Mesothelial cell of epicardium (in vitro differentiated cells): ENCODE data around the gene OR2T3. TPM values are rescaled to one million over a fixed set of nuclear protein-coding genes. Genes with fewer than 3 reads are reported as not detected.
"Not testable (repeated sequence)": the region's sequence is repeated elsewhere in the genome, so short reads cannot be mapped to it uniquely, and the experiment has no call there.

ENCODE experiments used
- DNase-seq, 2 experiments: peaks; one replicate each; pipeline ENCODE4 v3.0.0; 2021; ENCODE audit warnings: low spot score in 2 of 2; ENCODE audit not compliant: unreplicated experiment in 2 of 2
- H3K27ac Mint-ChIP-seq: 2 replicates; pipeline ENCODE4 v1.8.0; 2021; ENCODE audit warnings: mixed read lengths
- H3K27me3 Mint-ChIP-seq: 2 replicates; pipeline ENCODE4 v1.8.0; 2021; ENCODE audit warnings: low read depth, mixed read lengths
- H3K36me3 Mint-ChIP-seq: 2 replicates; pipeline ENCODE4 v1.8.0; 2021; ENCODE audit warnings: mixed read lengths
- H3K4me1 Mint-ChIP-seq: 2 replicates; pipeline ENCODE4 v1.8.0; 2021; ENCODE audit warnings: mixed read lengths
- H3K4me3 Mint-ChIP-seq: 2 replicates; pipeline ENCODE4 v1.8.0; 2021; ENCODE audit warnings: mild to moderate bottlenecking, moderate library complexity, mixed read lengths
- H3K9me3 Mint-ChIP-seq: 2 replicates; pipeline ENCODE4 v1.8.0; 2021; ENCODE audit warnings: mixed read lengths
- total RNA-seq: library from RNA; stranded (reverse); gene quantifications from 3 replicates; pipeline ENCODE4 v1.2.1, GENCODE V29; 2021
- TF ChIP-seq, protein P1 (sequence below): fragments of 200-600 bp; sonication (generic); IDR thresholded peaks from one replicate; pipeline ENCODE4 v1.5.0; 2021; ENCODE audit warnings: antibody characterized with exemption; ENCODE audit not compliant: unreplicated experiment

Gene OR2T3
- total RNA-seq, 1 donor from 2014 or later: not detected

DNA sequence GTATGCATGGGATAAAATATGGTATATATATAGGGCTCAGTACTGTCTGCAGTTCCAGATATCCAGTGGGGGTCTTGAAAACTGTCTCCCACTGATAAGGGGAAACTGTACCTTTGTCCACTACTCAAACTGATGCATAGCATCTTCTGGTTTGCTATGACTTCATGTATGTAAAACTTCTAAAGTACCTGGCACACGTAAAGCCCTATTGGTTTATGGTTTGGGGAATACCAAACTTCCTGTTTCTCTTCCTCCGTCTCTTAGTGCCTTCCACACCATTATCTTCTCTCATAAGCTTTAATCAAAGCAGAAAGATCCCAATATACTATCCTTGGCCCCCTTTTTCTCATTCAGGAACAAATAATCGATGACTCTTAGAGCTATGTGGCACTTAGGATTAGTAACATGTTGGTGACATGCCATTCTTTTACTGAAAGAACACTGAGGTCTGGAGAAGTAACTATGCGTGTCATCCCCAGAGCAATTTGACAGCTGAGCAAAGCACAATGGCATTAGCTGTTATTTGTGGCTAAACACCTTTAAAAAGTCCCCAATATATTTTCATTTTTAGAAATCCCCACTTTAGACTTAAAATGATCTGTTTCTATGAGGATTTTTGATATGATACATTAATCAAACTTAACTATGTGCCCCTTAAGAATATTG, 24.6 kb upstream of the OR2T3 start:
- DNase-seq, H3K4me1 Mint-ChIP-seq, H3K4me3 Mint-ChIP-seq, H3K27me3 Mint-ChIP-seq, H3K27ac Mint-ChIP-seq, H3K36me3 Mint-ChIP-seq: not testable (repeated sequence)
- peaks cover 34% of the 10 kb centered on the region for H3K9me3 Mint-ChIP-seq

DNA sequence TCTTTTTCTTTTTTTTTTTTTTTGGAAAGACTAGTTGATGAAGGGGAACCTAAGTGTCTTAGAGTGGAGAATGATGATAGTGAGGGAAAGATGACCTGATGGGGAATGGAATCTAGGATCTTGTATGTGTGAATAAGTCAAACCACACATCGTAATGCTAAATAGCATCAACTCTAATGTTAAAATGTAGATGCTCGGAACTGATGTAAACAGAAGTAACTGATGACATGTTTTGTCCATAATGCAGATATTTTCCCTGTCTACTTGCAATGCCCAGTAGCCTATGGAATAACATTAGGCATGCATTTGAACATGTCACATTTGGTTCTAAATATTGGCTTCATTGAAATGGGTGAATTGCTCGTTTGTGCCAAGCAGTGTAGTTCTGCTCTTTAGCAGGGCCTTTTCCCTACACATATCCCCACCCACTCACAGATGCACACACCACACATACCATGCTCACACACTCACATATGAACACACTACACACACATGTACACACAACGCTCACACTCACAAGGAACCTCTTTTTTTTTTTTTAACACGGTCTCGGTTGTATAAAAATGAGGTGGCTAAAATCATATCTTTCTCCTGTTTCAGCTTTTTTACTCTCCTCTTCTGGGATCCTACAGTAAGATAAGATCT, 23.2 kb upstream of the OR2T3 start:
- H3K4me3 Mint-ChIP-seq, H3K27ac Mint-ChIP-seq, H3K27me3 Mint-ChIP-seq, H3K36me3 Mint-ChIP-seq, DNase-seq, H3K4me1 Mint-ChIP-seq: not testable (repeated sequence)
- peaks cover 23% of the 10 kb centered on the region for H3K9me3 Mint-ChIP-seq

DNA sequence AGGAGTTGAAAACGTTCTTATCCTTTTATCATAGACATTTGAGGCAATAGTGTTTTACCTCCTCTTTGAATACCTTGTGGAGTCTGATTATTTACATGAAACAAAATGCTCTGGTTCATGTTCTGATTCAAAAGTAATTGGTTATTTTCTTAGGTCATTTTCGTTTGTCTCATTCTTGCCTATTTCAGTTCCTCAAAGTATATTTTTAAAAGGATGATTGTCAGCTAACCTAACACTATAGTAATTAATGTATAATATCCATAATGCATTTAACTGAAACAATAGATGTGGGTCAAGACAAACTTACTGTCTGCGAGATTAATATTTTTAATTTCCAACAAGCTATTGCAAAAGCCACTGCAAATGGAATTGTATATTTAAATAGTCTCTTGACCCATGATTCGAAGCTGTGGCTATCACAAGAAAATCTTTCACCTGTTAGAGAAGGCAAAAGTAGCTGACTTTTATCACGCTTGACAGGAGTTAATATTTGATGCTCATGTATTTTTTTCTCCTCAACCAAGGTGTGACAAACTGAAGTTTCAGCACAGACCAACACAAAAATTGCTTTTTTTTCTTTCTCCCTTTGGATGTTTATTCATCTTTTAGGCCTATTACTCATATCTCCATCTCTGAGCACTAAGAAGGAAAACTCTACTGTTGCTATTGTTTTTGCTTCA, 22.5 kb upstream of the OR2T3 start:
- not testable (repeated sequence) for H3K36me3 Mint-ChIP-seq, H3K4me3 Mint-ChIP-seq, H3K27ac Mint-ChIP-seq

DNA sequence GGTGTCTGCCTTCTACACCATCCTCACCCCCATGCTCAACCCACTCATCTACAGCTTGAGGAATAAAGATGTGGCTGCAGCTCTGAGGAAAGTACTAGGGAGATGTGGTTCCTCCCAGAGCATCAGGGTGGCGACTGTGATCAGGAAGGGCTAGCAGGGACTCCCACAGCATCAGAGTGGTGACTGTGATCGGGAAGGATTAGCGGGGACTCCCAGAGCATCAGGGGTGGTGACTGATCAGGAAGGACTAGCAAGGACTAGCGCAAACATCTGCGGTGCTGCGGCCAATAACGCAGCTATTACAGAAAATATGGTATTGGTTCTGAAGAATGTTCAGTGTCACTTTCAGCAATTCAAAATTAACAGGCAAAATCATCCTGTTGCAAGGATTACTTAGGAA, 19.5 kb upstream of the OR2T3 start:
- H3K4me1 Mint-ChIP-seq, H3K36me3 Mint-ChIP-seq, H3K27me3 Mint-ChIP-seq, H3K4me3 Mint-ChIP-seq, DNase-seq, H3K27ac Mint-ChIP-seq: not testable (repeated sequence)
- H3K9me3 Mint-ChIP-seq: peaks cover 15% of the 10 kb centered on the region

More for the DNA sequence above, 22.5 kb upstream of the OR2T3 start:
- H3K9me3 Mint-ChIP-seq: peaks cover 20% of the 10 kb centered on the region
- H3K27me3 Mint-ChIP-seq, DNase-seq, H3K4me1 Mint-ChIP-seq: not testable (repeated sequence)

DNA sequence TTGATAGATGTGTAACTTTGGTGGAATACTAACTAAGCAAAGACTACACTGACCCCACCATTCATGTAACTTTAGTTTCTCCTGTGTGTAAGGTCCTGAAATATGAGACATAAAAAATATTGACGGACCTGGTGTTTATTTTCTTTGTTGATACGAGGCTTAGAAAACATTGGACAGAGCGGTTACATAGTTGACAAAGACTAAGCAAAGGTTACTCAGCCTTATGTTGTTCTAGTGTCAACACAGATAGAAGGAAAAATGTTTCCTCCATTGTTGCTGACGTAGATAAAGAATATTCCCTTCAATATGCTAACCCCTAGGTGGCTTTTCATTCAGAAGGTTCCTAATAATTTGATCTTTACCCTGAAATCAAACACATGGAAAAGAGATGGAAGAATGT, 18.1 kb upstream of the OR2T3 start:
- not testable (repeated sequence) for H3K4me3 Mint-ChIP-seq, H3K27me3 Mint-ChIP-seq, H3K36me3 Mint-ChIP-seq, H3K27ac Mint-ChIP-seq, H3K4me1 Mint-ChIP-seq, DNase-seq
- peaks cover 29% of the 10 kb centered on the region for H3K9me3 Mint-ChIP-seq

DNA sequence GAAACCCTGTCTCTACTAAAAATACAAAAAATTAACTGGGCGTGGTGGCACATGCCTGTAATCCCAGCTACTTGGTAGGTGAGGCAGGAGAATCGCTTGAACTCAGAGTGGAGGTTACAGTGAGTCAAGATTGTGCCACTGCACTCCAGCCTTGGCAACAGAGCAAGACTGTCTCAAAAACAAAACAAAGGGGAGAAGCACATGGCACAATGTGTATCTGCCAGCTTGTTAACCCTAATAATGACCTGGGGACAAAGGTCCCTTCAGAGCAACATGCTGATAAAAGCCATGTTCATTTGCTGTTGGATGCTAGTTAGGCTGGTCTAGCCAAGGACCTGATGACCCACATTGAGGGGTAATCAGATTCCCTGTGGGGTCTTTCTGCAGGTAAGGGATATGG, 16.5 kb upstream of the OR2T3 start:
- H3K4me3 Mint-ChIP-seq, H3K4me1 Mint-ChIP-seq, DNase-seq, H3K27ac Mint-ChIP-seq, H3K27me3 Mint-ChIP-seq, H3K36me3 Mint-ChIP-seq: not testable (repeated sequence)
- peaks cover 36% of the 10 kb centered on the region for H3K9me3 Mint-ChIP-seq

DNA sequence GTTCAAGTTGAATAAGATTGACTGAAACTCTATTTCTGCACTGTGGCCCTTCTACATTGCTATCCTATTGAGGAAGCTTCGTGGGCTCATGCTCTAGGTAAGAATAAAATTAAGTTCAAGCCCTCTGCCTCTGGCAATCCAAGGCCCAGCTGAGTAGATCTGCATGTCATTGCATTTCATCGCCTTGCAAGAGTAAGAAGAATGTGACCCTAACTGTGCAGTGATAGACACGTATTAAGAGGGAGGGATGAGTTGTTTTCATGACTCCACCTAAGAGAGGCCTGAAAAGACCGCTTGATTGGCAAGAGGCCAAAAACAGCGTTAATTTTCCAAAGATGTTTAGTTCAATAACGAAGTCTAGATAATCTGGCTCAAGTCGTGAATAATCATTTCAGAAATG, 14.0 kb upstream of the OR2T3 start:
- H3K27me3 Mint-ChIP-seq, H3K4me3 Mint-ChIP-seq: not testable (repeated sequence)
- peaks cover 54% of the 10 kb centered on the region for H3K9me3 Mint-ChIP-seq

DNA sequence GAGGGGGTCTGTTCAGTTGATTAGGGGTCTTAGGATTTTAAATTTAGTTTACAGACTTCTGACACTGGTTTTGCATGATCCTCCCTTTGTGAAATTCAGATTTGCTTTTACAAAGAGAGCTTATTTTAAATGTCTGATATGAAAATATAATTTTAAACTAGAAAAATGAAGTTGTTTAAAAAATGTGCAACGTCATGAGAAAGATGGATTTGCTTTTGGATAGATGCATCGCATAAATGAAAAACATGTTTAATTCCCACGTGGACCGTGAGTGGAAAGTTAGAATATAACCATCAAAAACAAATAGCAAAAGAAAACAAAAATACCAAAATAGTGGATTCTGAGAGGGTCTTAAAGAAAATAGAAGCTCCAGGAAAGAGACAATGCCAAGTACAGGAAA, 2.0 kb upstream of the OR2T3 start:
- Mint-ChIP-seq H3K36me3 (no peaks in the 10 kb centered on the region), H3K9me3 (peaks cover 45% of the 10 kb centered on the region), H3K27ac (no peak overlapping the region), H3K27me3 (no peaks in the 10 kb centered on the region), H3K4me3 (no peak overlapping the region), H3K4me1 (no peaks in the 10 kb centered on the region)
- no peak for DNase-seq
- TF ChIP-seq, protein P1, sequence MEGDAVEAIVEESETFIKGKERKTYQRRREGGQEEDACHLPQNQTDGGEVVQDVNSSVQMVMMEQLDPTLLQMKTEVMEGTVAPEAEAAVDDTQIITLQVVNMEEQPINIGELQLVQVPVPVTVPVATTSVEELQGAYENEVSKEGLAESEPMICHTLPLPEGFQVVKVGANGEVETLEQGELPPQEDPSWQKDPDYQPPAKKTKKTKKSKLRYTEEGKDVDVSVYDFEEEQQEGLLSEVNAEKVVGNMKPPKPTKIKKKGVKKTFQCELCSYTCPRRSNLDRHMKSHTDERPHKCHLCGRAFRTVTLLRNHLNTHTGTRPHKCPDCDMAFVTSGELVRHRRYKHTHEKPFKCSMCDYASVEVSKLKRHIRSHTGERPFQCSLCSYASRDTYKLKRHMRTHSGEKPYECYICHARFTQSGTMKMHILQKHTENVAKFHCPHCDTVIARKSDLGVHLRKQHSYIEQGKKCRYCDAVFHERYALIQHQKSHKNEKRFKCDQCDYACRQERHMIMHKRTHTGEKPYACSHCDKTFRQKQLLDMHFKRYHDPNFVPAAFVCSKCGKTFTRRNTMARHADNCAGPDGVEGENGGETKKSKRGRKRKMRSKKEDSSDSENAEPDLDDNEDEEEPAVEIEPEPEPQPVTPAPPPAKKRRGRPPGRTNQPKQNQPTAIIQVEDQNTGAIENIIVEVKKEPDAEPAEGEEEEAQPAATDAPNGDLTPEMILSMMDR: no peak

More for the DNA sequence above, 14.0 kb upstream of the OR2T3 start:
- not testable (repeated sequence) for DNase-seq, H3K36me3 Mint-ChIP-seq, H3K4me1 Mint-ChIP-seq, H3K27ac Mint-ChIP-seq

DNA sequence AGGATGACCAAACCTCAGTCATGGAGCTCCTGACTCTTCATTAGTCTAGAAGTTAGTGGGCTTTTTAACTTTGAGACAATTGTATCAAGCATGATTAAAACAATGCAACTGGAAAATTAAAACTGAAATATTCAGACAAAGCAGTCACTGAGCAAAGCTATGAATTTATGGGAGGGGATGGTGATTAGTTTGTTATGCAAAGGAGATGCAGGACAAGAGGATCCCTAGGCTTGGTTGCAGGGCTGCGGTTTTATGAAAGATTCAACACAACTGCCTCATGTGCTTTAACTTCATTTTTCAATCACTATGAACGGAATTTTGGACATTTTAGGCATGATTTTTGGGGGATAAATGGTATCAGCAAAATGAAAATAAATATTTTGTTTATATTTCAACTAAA, 1.0 kb upstream of the OR2T3 start:
- peaks cover 43% of the 10 kb centered on the region for H3K9me3 Mint-ChIP-seq
- not testable (repeated sequence) for H3K36me3 Mint-ChIP-seq, H3K27ac Mint-ChIP-seq, DNase-seq, H3K4me1 Mint-ChIP-seq, H3K4me3 Mint-ChIP-seq, H3K27me3 Mint-ChIP-seq

DNA sequence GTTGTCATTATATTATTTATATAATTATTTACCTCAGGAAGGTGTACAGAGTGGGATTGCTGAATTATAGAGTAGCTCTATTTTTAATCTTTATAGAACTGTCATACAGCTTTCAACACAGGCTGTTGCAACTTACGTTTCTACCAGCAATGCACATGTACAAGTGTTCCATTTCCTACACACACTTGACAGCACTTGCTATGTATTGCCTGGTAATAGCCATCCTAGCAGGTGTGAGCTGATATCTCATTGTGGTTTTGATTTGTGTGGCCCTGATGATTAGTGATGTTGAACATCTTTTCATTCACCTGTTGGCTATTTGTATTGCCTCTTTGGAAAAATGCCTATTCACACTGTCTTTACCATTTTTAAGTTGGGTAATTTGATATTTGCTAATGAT, 2.5 kb downstream of the OR2T3 start:
- H3K27ac Mint-ChIP-seq, DNase-seq, H3K36me3 Mint-ChIP-seq, H3K4me3 Mint-ChIP-seq, H3K27me3 Mint-ChIP-seq, H3K4me1 Mint-ChIP-seq: not testable (repeated sequence)
- H3K9me3 Mint-ChIP-seq: peaks cover 32% of the 10 kb centered on the region

DNA sequence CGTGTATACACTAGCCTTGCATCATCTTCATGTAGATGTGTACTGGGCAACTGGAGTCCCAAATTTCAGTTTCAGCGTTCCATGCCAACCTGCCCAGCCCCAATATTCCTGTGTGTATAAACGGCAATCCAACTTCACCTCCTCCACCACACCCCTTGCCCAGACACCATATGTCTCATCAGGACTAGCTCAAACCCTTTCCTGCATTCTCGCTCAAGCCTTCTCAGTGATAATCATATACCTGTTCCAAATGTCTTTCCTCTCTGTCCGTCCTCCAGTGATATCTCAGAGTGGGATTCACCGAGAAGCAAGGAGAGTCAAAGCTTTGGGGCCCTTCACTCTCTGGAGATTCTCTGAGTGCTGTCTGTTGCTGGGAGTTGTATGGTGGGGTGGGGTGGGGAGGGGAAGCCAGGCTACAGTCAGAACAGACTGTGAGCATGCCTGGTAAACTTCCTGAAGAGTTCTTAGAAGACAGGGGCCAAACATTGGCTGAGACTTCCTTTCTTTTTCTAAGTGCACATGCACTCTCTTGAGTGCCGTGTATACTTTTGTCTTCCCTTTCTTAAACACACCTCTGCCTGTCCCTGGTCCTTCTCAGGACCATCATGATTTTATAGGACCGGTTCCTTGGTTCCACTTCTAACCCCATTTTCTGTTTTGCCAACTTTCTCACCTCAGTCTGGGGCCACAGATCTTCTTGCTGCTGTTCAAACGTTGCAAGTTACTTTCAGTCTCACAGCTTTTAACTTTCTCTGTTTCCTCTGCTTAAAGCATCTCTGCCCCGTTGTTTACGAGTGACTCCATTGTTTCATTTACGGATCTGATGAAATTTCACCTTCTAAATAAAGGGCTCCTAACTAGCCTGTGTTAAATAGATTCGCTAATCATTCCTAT, 8.8 kb downstream of the OR2T3 start:
- not testable (repeated sequence) for H3K27me3 Mint-ChIP-seq, H3K4me3 Mint-ChIP-seq, H3K27ac Mint-ChIP-seq, H3K36me3 Mint-ChIP-seq, H3K4me1 Mint-ChIP-seq, DNase-seq
- H3K9me3 Mint-ChIP-seq: peaks cover 23% of the 10 kb centered on the region

DNA sequence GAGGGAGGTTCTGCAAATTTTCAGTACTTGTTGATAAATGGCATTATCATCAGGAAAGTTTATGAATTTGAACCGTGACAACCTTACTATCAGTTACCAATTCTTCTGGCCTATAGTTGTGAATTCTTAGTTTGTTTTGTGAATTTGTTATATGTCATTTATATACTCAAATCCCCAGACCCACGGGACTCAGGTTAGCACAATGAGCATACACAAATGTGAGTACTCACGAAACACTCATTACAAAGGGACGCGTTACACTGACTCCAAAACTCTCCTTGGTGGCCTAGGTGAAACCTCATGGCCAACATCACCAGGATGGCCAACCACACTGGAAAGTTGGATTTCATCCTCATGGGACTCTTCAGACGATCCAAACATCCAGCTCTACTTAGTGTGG, 15.1 kb downstream of the OR2T3 start, which contains the start of gene OR2T5:
OR2T5 (plus strand) TSS at position 301 of the 400 bp plus-strand sequence; CDS start at position 301, 0 bp downstream.
- H3K9me3 Mint-ChIP-seq: not testable (repeated sequence)

More for the DNA sequence above, 15.1 kb downstream of the OR2T3 start, which contains the start of gene OR2T5:
- H3K4me3 Mint-ChIP-seq, H3K27ac Mint-ChIP-seq, H3K4me1 Mint-ChIP-seq, H3K27me3 Mint-ChIP-seq, DNase-seq, H3K36me3 Mint-ChIP-seq: not testable (repeated sequence)
